PC-3 (cell line): Measurements from ENCODE around the gene EHD3. TPM values are rescaled to one million over a fixed set of nuclear protein-coding genes. Genes with fewer than 3 reads are reported as not detected.

Source experiments
- ATAC-seq: fragments of 200-7000 bp; cut with Tn5 transposase; 2 replicates; pipeline ENCODE4 v1.9.1; 2020; ENCODE audit warnings: mild to moderate bottlenecking, moderate library complexity
- BruUV-seq: library from RNA; stranded (reverse); fragments of 400-500 nt; replicated peaks from 2 replicates; lab custom pipeline; 2021; lab: Mats Ljungman, UMichigan
- CTCF ChIA-PET: fragments of 300-600 bp; sonication (Branson Sonifier 250); formaldehyde crosslinking; loops from one replicate; lab custom pipeline; 2022; ENCODE audit warnings: antibody characterized with exemption; lab: Charles Lee
- POLR2A ChIA-PET: fragments of 300-600 bp; sonication (Branson Sonifier 250); formaldehyde crosslinking; loops from one replicate; lab custom pipeline; 2022; ENCODE audit warnings: antibody characterized with exemption; ENCODE audit not compliant: unreplicated experiment; lab: Charles Lee
- DNase-seq: peaks from one replicate; pipeline ENCODE4 v3.0.0-alpha.2; 2015
- H2AFZ ChIP-seq: fragments of 300-600 bp; sonication (generic); 2 replicates; pipeline ENCODE4 v1.6.0; 2016; ENCODE audit warnings: antibody characterized with exemption, low read length
- H3F3A ChIP-seq: fragments of 300-600 bp; sonication (generic); one replicate; pipeline ENCODE4 v1.6.0; 2017; ENCODE audit warnings: antibody characterized with exemption, low read length, control low read depth, mild to moderate bottlenecking; ENCODE audit not compliant: unreplicated experiment
- H3K27ac ChIP-seq: fragments of 300-600 bp; sonication (generic); 2 replicates; pipeline ENCODE4 v1.5.1; 2016; ENCODE audit warnings: mild to moderate bottlenecking, low read length
- H3K27me3 ChIP-seq: fragments of 300-600 bp; sonication (generic); 2 replicates; pipeline ENCODE4 v1.6.1; 2016; ENCODE audit warnings: low read length, mixed read lengths
- H3K36me3 ChIP-seq: fragments of 300-600 bp; sonication (generic); 2 replicates; pipeline ENCODE4 v1.6.1; 2016; ENCODE audit warnings: low read depth, mixed run types, low read length, mixed read lengths
- H3K4me1 ChIP-seq: fragments of 300-600 bp; sonication (generic); 2 replicates; pipeline ENCODE4 v1.5.1; 2016; ENCODE audit warnings: low read length; ENCODE audit not compliant: insufficient read depth
- H3K4me2 ChIP-seq: fragments of 300-600 bp; sonication (generic); 2 replicates; pipeline ENCODE4 v1.6.0; 2016; ENCODE audit warnings: low read length
- H3K4me3 ChIP-seq: fragments of 300-600 bp; sonication (generic); 2 replicates; pipeline ENCODE4 v1.5.1; 2016; ENCODE audit warnings: mild to moderate bottlenecking, low read length, mixed read lengths
- H3K79me2 ChIP-seq: fragments of 300-600 bp; sonication (generic); 2 replicates; pipeline ENCODE4 v1.6.1; 2017; ENCODE audit warnings: low read length, mixed read lengths
- H3K9ac ChIP-seq: fragments of 300-600 bp; sonication (generic); 2 replicates; pipeline ENCODE4 v1.6.0; 2016; ENCODE audit warnings: mild to moderate bottlenecking, low read length
- H3K9me2 ChIP-seq: fragments of 300-600 bp; sonication (generic); replicated peaks from 2 replicates; pipeline ENCODE4 v1.6.1; 2016; ENCODE audit warnings: mixed run types, low read length, mixed read lengths
- H3K9me3 ChIP-seq: fragments of 300-600 bp; sonication (generic); 2 replicates; pipeline ENCODE4 v1.6.1; 2016; ENCODE audit warnings: low read length, mixed read lengths
- H4K20me1 ChIP-seq: fragments of 300-600 bp; sonication (generic); 2 replicates; pipeline ENCODE4 v1.6.1; 2016; ENCODE audit warnings: low read length, mixed read lengths
- EZH2 ChIP-seq: fragments of 300-600 bp; sonication (generic); IDR thresholded peaks from one replicate; pipeline ENCODE4 v1.6.1; 2017; ENCODE audit warnings: antibody characterized with exemption, mild to moderate bottlenecking, low read length; ENCODE audit not compliant: unreplicated experiment
- EZH2phosphoT487 ChIP-seq: fragments of 300-600 bp; sonication (generic); IDR thresholded peaks from 2 replicates; pipeline ENCODE4 v1.6.1; 2018; ENCODE audit warnings: mild to moderate bottlenecking, antibody characterized with exemption, low read length, borderline replicate concordance
- intact Hi-C: fragments of 100-400 bp; cut with micrococcal nuclease; formaldehyde crosslinking; loops from 2 replicates; pipeline ENCODE4 v1.9.0; 2023
- total RNA-seq: library from RNA; depleted of rRNA; stranded (reverse); fragments of >200 nt; gene quantifications from 2 replicates; pipeline ENCODE4 v1.2.3, GENCODE V29; 2014
- TF ChIP-seq, protein P1 (sequence below): fragments of 300-600 bp; sonication (generic); conservative IDR thresholded peaks from 2 replicates; pipeline ENCODE4 v1.5.1; 2017; ENCODE audit warnings: antibody characterized with exemption, low read depth, mild to moderate bottlenecking, low read length

Gene EHD3
- total RNA-seq, 1 experiment from 2014 or later, result 4.4 TPM

DNA sequence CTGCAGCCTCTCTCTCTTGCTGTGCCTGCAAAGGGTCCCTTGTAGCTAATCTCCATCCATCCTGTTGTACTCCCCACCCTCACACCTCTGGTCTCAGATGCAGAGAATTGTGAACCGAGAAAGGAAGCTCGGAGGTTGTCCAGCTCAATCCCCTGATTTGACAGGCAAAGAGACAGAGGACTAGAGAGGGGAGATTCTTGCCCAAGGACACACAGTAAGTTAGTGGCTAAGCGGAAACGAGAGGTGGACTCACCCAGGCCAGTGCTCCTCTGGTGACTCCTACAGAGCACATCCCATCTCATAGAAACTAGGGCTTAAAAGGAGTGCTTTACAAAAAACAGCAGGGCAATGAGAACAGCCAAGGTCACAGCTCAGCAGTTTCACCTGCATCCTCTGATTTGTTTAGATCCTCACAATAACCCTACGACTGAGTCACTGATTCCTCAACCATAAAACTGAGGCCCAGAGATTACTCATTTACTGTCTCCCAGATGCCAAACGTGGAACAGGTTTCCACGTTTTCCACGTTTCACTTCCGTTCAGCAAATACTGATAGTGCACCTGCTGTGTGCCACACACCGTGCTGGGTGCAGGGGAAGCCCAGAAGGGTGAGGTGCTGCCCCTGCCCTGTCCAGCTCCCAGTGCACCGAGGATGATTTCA, 22.1 kb downstream of the EHD3 start:
- Histone ChIP-seq H3K9me3 (no peaks in the 10 kb centered on the region), H3K4me3 (no peak overlapping the region), H4K20me1 (no peaks in the 10 kb centered on the region), H3K27ac (no peak overlapping the region), H3K4me1 (peaks cover 12% of the 10 kb centered on the region; the same call in 1 of the 2 replicates), H3K9ac (no peak overlapping the region), H2AFZ (no peak overlapping the region), H3K36me3 (no peaks in the 10 kb centered on the region), H3K9me2 (no peaks in the 10 kb centered on the region), H3K4me2 (no peak overlapping the region), H3K27me3 (no peaks in the 10 kb centered on the region), H3K79me2 (no peaks in the 10 kb centered on the region), H3F3A (no peaks in the 10 kb centered on the region)
- intact Hi-C loops, result no loop called here
- ChIA-PET CTCF (no interaction called here), POLR2A (no interaction called here)
- DNase-seq (peak; percentile 75), ATAC-seq (peak; percentile 83)
- no peak for TF ChIP-seq EZH2phosphoT487
- TF ChIP-seq, protein P1, sequence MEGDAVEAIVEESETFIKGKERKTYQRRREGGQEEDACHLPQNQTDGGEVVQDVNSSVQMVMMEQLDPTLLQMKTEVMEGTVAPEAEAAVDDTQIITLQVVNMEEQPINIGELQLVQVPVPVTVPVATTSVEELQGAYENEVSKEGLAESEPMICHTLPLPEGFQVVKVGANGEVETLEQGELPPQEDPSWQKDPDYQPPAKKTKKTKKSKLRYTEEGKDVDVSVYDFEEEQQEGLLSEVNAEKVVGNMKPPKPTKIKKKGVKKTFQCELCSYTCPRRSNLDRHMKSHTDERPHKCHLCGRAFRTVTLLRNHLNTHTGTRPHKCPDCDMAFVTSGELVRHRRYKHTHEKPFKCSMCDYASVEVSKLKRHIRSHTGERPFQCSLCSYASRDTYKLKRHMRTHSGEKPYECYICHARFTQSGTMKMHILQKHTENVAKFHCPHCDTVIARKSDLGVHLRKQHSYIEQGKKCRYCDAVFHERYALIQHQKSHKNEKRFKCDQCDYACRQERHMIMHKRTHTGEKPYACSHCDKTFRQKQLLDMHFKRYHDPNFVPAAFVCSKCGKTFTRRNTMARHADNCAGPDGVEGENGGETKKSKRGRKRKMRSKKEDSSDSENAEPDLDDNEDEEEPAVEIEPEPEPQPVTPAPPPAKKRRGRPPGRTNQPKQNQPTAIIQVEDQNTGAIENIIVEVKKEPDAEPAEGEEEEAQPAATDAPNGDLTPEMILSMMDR, result no peak
- TF ChIP-seq EZH2, result no peak
- no TSS peak for BruUV-seq

- no TSS peak for BruUV-seq
- no peak overlapping the region for H3K27ac ChIP-seq
- no peaks in the 10 kb centered on the region for H4K20me1 ChIP-seq
- no peak for DNase-seq
- ChIA-PET POLR2A (no interaction called here), CTCF (no interaction called here)
- H3K27me3 ChIP-seq, result no peaks in the 10 kb centered on the region
- no peaks in the 10 kb centered on the region for H3K36me3 ChIP-seq
- H3K9me2 ChIP-seq, result no peaks in the 10 kb centered on the region
- no peaks in the 10 kb centered on the region for H3K9me3 ChIP-seq
- no peak overlapping the region for H3K4me2 ChIP-seq
- ATAC-seq, result peak; percentile 44
- intact Hi-C loops, result no loop called here
- peaks cover 12% of the 10 kb centered on the region; the same call in 1 of the 2 replicates for H3K4me1 ChIP-seq
- H3K4me3 ChIP-seq, result no peak overlapping the region
- H3K9ac ChIP-seq, result no peak overlapping the region
- H2AFZ ChIP-seq, result no peak overlapping the region
- no peaks in the 10 kb centered on the region for H3F3A ChIP-seq
- no peaks in the 10 kb centered on the region for H3K79me2 ChIP-seq
- TF ChIP-seq EZH2 (no peak), EZH2phosphoT487 (no peak)
- TF ChIP-seq, protein P1, result no peak
Observed at GRCh38 chr2:31256611-31257382, 22.8 kb downstream of the EHD3 start.

- no peak overlapping the region for H3K4me2 ChIP-seq
- H3K9ac ChIP-seq, result no peak overlapping the region
- no peaks in the 10 kb centered on the region for H3K9me2 ChIP-seq
- H3K27me3 ChIP-seq, result no peaks in the 10 kb centered on the region
- ChIA-PET CTCF (no interaction called here), POLR2A (no interaction called here)
- no peaks in the 10 kb centered on the region for H3K79me2 ChIP-seq
- intact Hi-C loops, result no loop called here
- H2AFZ ChIP-seq, result no peak overlapping the region
- no peaks in the 10 kb centered on the region for H4K20me1 ChIP-seq
- ATAC-seq (no peak), DNase-seq (no peak)
- H3K9me3 ChIP-seq, result no peaks in the 10 kb centered on the region
- no peak overlapping the region for H3K27ac ChIP-seq
- no TSS peak for BruUV-seq
- TF ChIP-seq EZH2phosphoT487 (no peak), EZH2 (no peak)
- H3K4me1 ChIP-seq, result peaks cover 12% of the 10 kb centered on the region; the same call in 1 of the 2 replicates
- H3K36me3 ChIP-seq, result no peaks in the 10 kb centered on the region
- H3K4me3 ChIP-seq, result no peak overlapping the region
- H3F3A ChIP-seq, result no peaks in the 10 kb centered on the region
Observed at GRCh38 chr2:31258351-31258750, 24.4 kb downstream of the EHD3 start.
